ENCODE results near the gene WNT4. TPM values are rescaled to one million over a fixed set of nuclear protein-coding genes. Genes with fewer than 3 reads are reported as not detected.

The WNT4 gene
- total and polyA plus RNA-seq, 2 of the 8 experiments (the other 6 are each of a cell fraction or from before 2014, with no cell fraction given): 1.3 to 6.6 TPM

- Histone ChIP-seq H4K8ac (ENCODE audit: extremely low read depth, insufficient read depth, low read length) (no peak overlapping the region), H3K79me2 (ENCODE audit: control insufficient read depth in 1 of 2, insufficient read depth in 2 of 2, low read length in 2 of 2) (no peaks in the 10 kb centered on the region), H3K4me1 (replicated peaks in 1 of 4; ENCODE audit: control insufficient read depth in 3 of 4, insufficient read depth in 4 of 4, low read length in 3 of 4) (peaks cover 0 to 20% (median 16%) of the 10 kb centered on the region in 4 experiments; a peak in 6 of 7 replicates), H3K4ac (replicated peaks; ENCODE audit: insufficient read length, low read depth, low read length) (no peak overlapping the region), H2BK20ac (ENCODE audit: low read length) (no peak overlapping the region), H3K4me2 (ENCODE audit: insufficient read depth in 1 of 2, low read depth in 2 of 2, low read length in 2 of 2) (no peak overlapping the region), H3K79me1 (ENCODE audit: low read depth, low read length) (peaks cover 5% of the 10 kb centered on the region), H4K20me1 (replicated peaks in 1 of 2; ENCODE audit: control insufficient read depth in 1 of 2, insufficient read depth in 2 of 2, low read length in 2 of 2) (peaks cover 2 to 14% of the 10 kb centered on the region in 2 experiments), H2BK15ac (ENCODE audit: low read length) (no peak overlapping the region), H4K5ac (ENCODE audit: insufficient read length, low read depth, low read length) (no peak overlapping the region), H2BK120ac (replicated peaks; ENCODE audit: low read depth, low read length) (no peak overlapping the region), H4K91ac (replicated peaks; ENCODE audit: insufficient read length, low read length) (no peak overlapping the region), H2AFZ (ENCODE audit: low read length) (no peak overlapping the region), H3K18ac (ENCODE audit: extremely low read depth, low read length) (no peak overlapping the region), H3K4me3 (ENCODE audit: extremely low read depth in 1 of 4, insufficient read depth in 2 of 4, low read depth in 3 of 4, low read length in 4 of 4) (no peak overlapping the region), H3K23me2 (ENCODE audit: low read depth, low read length) (no peaks in the 10 kb centered on the region), H3K27ac (ENCODE audit: low read depth, low read length) (no peak overlapping the region), H2BK12ac (ENCODE audit: low read depth, low read length) (no peak overlapping the region), H3K14ac (ENCODE audit: insufficient read length) (no peak overlapping the region), H3K27me3 (replicated peaks in 1 of 4; ENCODE audit: control insufficient read depth in 3 of 4, extremely low read depth in 1 of 4, insufficient read depth in 3 of 4, low read length in 3 of 4) (no peaks in the 10 kb centered on the region), H3K36me3 (ENCODE audit: control insufficient read depth in 2 of 4, insufficient read depth in 4 of 4, low read length in 3 of 4) (peaks cover 0 to 3% (median 1%) of the 10 kb centered on the region in 4 experiments; a peak in 2 of 8 replicates), H2BK5ac (ENCODE audit: low read depth, low read length) (no peak overlapping the region), H3K23ac (ENCODE audit: insufficient read length) (no peak overlapping the region), H3K9me3 (ENCODE audit: insufficient read depth in 2 of 2, low read depth in 1 of 2, low read length in 1 of 2) (no peaks in the 10 kb centered on the region), H2AK5ac (ENCODE audit: low read depth, low read length) (no peak overlapping the region), H3K56ac (replicated peaks; ENCODE audit: insufficient read length, low read depth, low read length) (no peak overlapping the region), H3K9ac (replicated peaks in 1 of 4; ENCODE audit: extremely low read depth in 1 of 4, low read depth in 3 of 4, low read length in 3 of 4) (no peak overlapping the region)
- DNase-seq (ENCODE audit: low read depth in 1 of 2, low spot score in 2 of 2): no peak
- WGBS, 2 experiments (ENCODE audit: extremely low coverage in 1 of 2, insufficient coverage in 1 of 2, insufficient read length in 1 of 2, insufficient replicate concordance in 2 of 2, low coverage in 1 of 2, low lambda C conversion rate in 2 of 2, missing lambda C conversion rate in 1 of 2): 79% methylated on average over 4 of the region's 8 CpGs; no CpG with 5 or more reads in 1 of the 2 experiments
- FAIRE-seq: no peak
- CTCF ChIA-PET (ENCODE audit: partially characterized antibody): interaction anchor here (1.0 to 3.9 kb wide), 10 partner anchors 9 to 293 kb away, joined by 3 to 25 read pairs (median 4); no protein-coding TSS in a partner anchor
- POLR2A ChIA-PET (ENCODE audit: partially characterized antibody): interaction anchor here (0.6 to 1.3 kb wide), 3 partner anchors 8 to 71 kb away, joined by 3 to 4 read pairs (median 3); no protein-coding TSS in a partner anchor
- TF ChIP-seq TAF7 (optimal IDR thresholded peaks at IDR 0.05; ENCODE audit: borderline replicate concordance, low read depth, low read length) (no peak), POLR2AphosphoS5 (IDR thresholded peaks at IDR 0.05; ENCODE audit: low read depth, low read length) (no peak), SIX5 (IDR thresholded peaks at IDR 0.05; ENCODE audit: low read depth, low read length) (no peak), ATF3 (IDR thresholded peaks at IDR 0.05; ENCODE audit: insufficient read depth, low read depth, low read length) (no peak), BACH1 (IDR thresholded peaks at IDR 0.05; ENCODE audit: low read length) (no peak), NANOG (IDR thresholded peaks at IDR 0.05; ENCODE audit: insufficient read depth, low read depth, low read length, poor library complexity, severe bottlenecking) (no peak), POU5F1 (IDR thresholded peaks at IDR 0.05; ENCODE audit: low read depth, low read length) (no peak), SP4 (IDR thresholded peaks at IDR 0.05; ENCODE audit: low read length) (no peak)
Measured at GRCh38 chr1:22123071-22123390, 19.9 kb downstream of the WNT4 start.
